Activated naive CD4-positive, alpha-beta T cell treated with anti-CD3 and anti-CD28 coated beads, Interleukin-2, amount 10 ng/mL, durations not matched to agents 5 hours and 36 hours (primary cell): ENCODE results near the gene GARRE1. TPM values are rescaled to one million over a fixed set of nuclear protein-coding genes. Genes with fewer than 3 reads are reported as not detected.

ENCODE experiments used
- total RNA-seq, 2 experiments: library from RNA; stranded (reverse); gene quantifications; one replicate each; pipeline ENCODE4 v1.2.3, GENCODE V29; 2021

Gene GARRE1, protein sequence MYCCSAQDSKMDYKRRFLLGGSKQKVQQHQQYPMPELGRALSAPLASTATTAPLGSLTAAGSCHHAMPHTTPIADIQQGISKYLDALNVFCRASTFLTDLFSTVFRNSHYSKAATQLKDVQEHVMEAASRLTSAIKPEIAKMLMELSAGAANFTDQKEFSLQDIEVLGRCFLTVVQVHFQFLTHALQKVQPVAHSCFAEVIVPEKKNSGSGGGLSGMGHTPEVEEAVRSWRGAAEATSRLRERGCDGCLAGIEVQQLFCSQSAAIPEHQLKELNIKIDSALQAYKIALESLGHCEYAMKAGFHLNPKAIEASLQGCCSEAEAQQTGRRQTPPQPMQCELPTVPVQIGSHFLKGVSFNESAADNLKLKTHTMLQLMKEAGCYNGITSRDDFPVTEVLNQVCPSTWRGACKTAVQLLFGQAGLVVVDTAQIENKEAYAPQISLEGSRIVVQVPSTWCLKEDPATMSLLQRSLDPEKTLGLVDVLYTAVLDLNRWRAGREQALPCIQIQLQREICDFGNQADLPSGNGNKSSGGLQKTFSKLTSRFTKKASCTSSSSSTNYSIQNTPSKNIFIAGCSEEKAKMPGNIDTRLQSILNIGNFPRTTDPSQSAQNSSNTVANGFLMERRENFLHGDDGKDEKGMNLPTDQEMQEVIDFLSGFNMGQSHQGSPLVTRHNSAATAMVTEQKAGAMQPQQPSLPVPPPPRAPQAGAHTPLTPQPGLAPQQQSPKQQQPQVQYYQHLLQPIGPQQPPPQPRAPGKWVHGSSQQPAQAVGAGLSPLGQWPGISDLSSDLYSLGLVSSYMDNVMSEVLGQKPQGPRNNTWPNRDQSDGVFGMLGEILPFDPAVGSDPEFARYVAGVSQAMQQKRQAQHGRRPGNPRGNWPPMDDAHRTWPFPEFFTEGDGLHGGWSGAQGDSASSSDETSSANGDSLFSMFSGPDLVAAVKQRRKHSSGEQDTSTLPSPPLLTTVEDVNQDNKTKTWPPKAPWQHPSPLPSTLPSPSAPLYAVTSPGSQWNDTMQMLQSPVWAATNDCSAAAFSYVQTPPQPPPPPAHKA (N-terminal part only)
- 10 to 100 TPM; 20.4 to 21.4 TPM for total RNA-seq

DNA sequence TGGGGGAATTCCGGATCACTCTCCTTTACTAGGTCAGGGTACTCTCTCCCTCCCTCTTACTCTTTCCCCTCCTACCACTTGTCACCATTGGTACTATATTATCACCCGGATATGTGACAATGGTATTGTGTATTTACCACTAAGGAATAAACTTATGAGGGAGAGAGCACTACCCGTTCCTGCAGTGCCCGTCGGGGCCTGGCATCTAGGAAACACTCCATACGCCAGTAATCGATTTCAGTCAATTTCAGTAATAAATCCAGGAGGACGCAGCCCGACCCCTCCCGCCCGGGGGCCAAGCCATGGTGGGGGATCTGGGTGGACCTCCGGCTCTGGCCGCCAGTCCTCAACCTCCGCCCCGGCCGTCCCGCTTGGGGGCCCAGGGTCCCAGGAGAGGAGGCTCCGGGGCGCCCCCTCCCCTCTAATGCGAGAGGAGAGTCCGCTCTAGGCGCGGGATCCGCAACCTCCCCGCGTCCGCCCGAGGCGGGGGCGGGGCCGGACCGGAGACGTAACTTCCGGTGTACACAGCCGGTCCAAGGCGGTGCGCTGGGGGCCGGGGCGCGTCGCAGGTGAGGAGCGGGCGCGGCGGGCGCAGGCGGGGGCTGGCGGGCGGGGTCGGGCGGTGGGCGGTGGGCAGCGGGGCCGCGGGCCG is at the start of gene GARRE1:
Gene GARRE1, plus strand, starts transcription at position 509 of the 652 bp plus-strand sequence. CDS start 45,920 bp downstream, outside the sequence.

Other genes with a start within 250 kb of the GARRE1 start
- 100 to 1,000 TPM; 128 to 148 TPM for gene LSM14A, start 82.0 kb upstream of the GARRE1 start, total RNA-seq
- 100 to 1,000 TPM; 616 to 633 TPM for gene GPI, start 110.6 kb downstream of the GARRE1 start, total RNA-seq
- 1 to 10 TPM; 9.3 to 9.5 TPM for gene PDCD2L, start 149.8 kb downstream of the GARRE1 start, total RNA-seq
- gene UBA2, start 173.8 kb downstream of the GARRE1 start, total RNA-seq = 100 to 1,000 TPM; 109 to 123 TPM
- gene WTIP, start 227.2 kb downstream of the GARRE1 start, total RNA-seq = under 1 TPM; 0.25 to 0.43 TPM